ENCODE measurements around the gene ADIPOR2. TPM values are rescaled to one million over a fixed set of nuclear protein-coding genes. Genes with fewer than 3 reads are reported as not detected.

The ADIPOR2 gene
- total and polyA plus RNA-seq, 2 of the 4 experiments (the other 2 are of a cell fraction): 20.0 to 24.9 TPM

DNA sequence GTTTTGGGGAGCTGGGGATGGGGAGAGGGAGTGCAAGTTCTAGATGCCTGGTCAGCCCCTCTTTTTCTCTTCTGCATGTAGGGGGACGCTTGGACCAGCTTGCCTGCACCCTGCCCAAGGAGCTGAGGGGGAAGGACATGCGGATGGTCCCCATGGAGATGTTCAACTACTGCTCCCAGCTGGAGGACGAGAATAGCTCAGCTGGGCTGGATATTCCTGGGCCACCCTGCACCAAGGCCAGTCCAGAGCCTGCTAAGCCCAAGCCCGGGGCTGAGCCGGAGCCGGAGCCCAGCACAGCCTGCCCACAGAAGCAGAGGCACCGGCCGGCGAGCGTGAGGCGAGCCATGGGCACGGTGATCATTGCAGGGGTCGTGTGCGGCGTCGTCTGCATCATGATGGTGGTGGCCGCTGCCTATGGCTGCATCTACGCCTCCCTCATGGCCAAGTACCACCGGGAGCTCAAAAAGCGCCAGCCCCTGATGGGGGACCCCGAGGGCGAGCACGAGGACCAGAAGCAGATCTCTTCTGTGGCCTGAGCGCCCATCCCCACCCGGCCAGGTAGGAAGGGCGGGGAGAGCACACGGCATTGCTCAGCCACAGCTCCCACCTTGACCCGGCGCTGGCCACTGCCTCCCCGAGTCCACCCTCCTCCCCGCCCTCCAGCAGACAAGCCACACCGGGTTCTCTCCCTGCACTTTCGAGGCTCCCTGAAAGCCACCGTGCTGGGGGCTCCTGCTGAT, 143.5 kb downstream of the ADIPOR2 start:
- H3K79me1 ChIP-seq (ENCODE audit: low read depth in 1 of 2, low read length in 2 of 2): no peaks in the 10 kb centered on the region

More for the DNA sequence above, 143.5 kb downstream of the ADIPOR2 start:
- no peak overlapping the region for H2BK120ac ChIP-seq (ENCODE audit: low read depth, low read length)
- no peak overlapping the region for H3K4ac ChIP-seq (ENCODE audit: low read depth, low read length)
- BruUV-seq (replicated peaks): no TSS peak
- no peak overlapping the region for H3K56ac ChIP-seq (ENCODE audit: extremely low read depth, insufficient read depth, low read length)
- no peak overlapping the region for H3K27ac ChIP-seq (ENCODE audit: insufficient read depth, low read length)
- peaks cover 45% of the 10 kb centered on the region for H3K27me3 ChIP-seq (ENCODE audit: control insufficient read depth, insufficient read depth, low read length)
- no peak overlapping the region for H2BK15ac ChIP-seq (ENCODE audit: low read depth, low read length)
- ATAC-seq (ENCODE audit: low read depth) (no peak), DNase-seq (no peak)
- in situ Hi-C loops (cut with MboI; ENCODE audit: low sequenced_read_pairs): no loop called here
- POLR2A ChIA-PET (ENCODE audit: unreplicated experiment): no interaction called here
- no peaks in the 10 kb centered on the region for H3K9me3 ChIP-seq (ENCODE audit: control insufficient read depth, insufficient read depth, low read length)
- CTCF ChIA-PET: no interaction called here
- no peaks in the 10 kb centered on the region for H3K9me1 ChIP-seq (ENCODE audit: insufficient read depth, low read length)
- TF ChIP-seq RCOR1 (IDR thresholded peaks at IDR 0.05; ENCODE audit: insufficient replicate concordance, low read length) (no peak), MAZ (IDR thresholded peaks at IDR 0.05; ENCODE audit: borderline replicate concordance, low read depth, low read length) (no peak), SMC3 (IDR thresholded peaks at IDR 0.05; ENCODE audit: low read depth, low read length) (no peak), CEBPB (IDR thresholded peaks at IDR 0.05; ENCODE audit: low read depth, low read length) (no peak), CHD1 (IDR thresholded peaks at IDR 0.05; ENCODE audit: low read depth, low read length) (no peak), FOS (IDR thresholded peaks at IDR 0.05; ENCODE audit: low read depth, low read length) (no peak), BHLHE40 (IDR thresholded peaks at IDR 0.05; ENCODE audit: low read depth, low read length) (no peak), CTCF (conservative IDR thresholded peaks at IDR 0.05; ENCODE audit: low read depth, low read length) (no peak), POLR2A (IDR thresholded peaks at IDR 0.05; ENCODE audit: low read depth, low read length) (no peak), MAFK (IDR thresholded peaks at IDR 0.05; ENCODE audit: low read depth, low read length) (no peak), RFX5 (IDR thresholded peaks at IDR 0.05; ENCODE audit: low read depth, low read length) (no peak), RAD21 (IDR thresholded peaks at IDR 0.05; ENCODE audit: low read length) (no peak)
- TF ChIP-seq, protein P1, sequence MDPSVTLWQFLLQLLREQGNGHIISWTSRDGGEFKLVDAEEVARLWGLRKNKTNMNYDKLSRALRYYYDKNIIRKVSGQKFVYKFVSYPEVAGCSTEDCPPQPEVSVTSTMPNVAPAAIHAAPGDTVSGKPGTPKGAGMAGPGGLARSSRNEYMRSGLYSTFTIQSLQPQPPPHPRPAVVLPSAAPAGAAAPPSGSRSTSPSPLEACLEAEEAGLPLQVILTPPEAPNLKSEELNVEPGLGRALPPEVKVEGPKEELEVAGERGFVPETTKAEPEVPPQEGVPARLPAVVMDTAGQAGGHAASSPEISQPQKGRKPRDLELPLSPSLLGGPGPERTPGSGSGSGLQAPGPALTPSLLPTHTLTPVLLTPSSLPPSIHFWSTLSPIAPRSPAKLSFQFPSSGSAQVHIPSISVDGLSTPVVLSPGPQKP (IDR thresholded peaks at IDR 0.05; ENCODE audit: borderline replicate concordance, low read depth, low read length): no peak
- H3K14ac ChIP-seq (replicated peaks; ENCODE audit: low read depth, low read length): no peak overlapping the region
- no peak overlapping the region for H2BK5ac ChIP-seq (ENCODE audit: low read depth, low read length, poor library complexity, severe bottlenecking)
- no peaks in the 10 kb centered on the region for H3K36me3 ChIP-seq (ENCODE audit: control insufficient read depth, insufficient read depth, low read length)
- H2AK9ac ChIP-seq (replicated peaks; ENCODE audit: low read depth, low read length, poor library complexity): no peak overlapping the region
- no peak overlapping the region for H2AFZ ChIP-seq (replicated peaks; ENCODE audit: low read length, poor library complexity)
- dilution Hi-C loops (cut with HindIII; ENCODE audit: low sequenced_read_pairs, unreplicated experiment): no loop called here
- intact Hi-C loops (cut with micrococcal nuclease): no loop called here
- no peak overlapping the region for H3K9ac ChIP-seq (ENCODE audit: low read depth, low read length)
- no peak overlapping the region for H3K23ac ChIP-seq (ENCODE audit: low read depth, low read length)
- H3K4me3 ChIP-seq (ENCODE audit: insufficient read depth, low read depth, low read length): no peak overlapping the region
- no peaks in the 10 kb centered on the region; the same call in 1 of the 2 replicates for H4K20me1 ChIP-seq (ENCODE audit: insufficient read depth, low read length)
- H2BK20ac ChIP-seq (ENCODE audit: low read depth, low read length): no peak overlapping the region
- no peak overlapping the region for H4K5ac ChIP-seq (ENCODE audit: low read depth, low read length)
- WGBS, 2 experiments (ENCODE audit: extremely low coverage in 2 of 2, insufficient read length in 1 of 2): 77% methylated on average over 15 of the region's 34 CpGs; no CpG with 5 or more reads in 1 of the 2 experiments
- H4K8ac ChIP-seq (ENCODE audit: low read depth in 2 of 2, low read length in 2 of 2): no peak overlapping the region
- no peak overlapping the region for H3K18ac ChIP-seq (ENCODE audit: low read depth, low read length)
- no peak overlapping the region for H4K91ac ChIP-seq (ENCODE audit: insufficient read depth, low read depth, low read length)
- H3K4me2 ChIP-seq (ENCODE audit: low read depth, low read length): no peak overlapping the region
- no peak overlapping the region for H2AK5ac ChIP-seq (ENCODE audit: low read depth, low read length)
- no peaks in the 10 kb centered on the region for H3K4me1 ChIP-seq (ENCODE audit: control insufficient read depth, insufficient read depth, low read length)
